K562 (cell line): ENCODE measurements around the gene RIT1. TPM values are rescaled to one million over a fixed set of nuclear protein-coding genes. Genes with fewer than 3 reads are reported as not detected.

Experiments
- ATF1 ChIP-seq, 2 experiments: fragments of 450-650 bp in 1 of 2; IDR thresholded peaks; 2 replicates each; pipeline ENCODE4 v1.6.1; 2016; ENCODE audit warnings: missing compliant biosample characterization in 1 of 2, missing genetic modification characterization in 1 of 2
- BRCA1 ChIP-seq, 2 experiments: fragments of 450-650 bp in 1 of 2; sonication (generic) in 1 of 2; formaldehyde crosslinking in 1 of 2; IDR thresholded peaks; 2 replicates each; pipeline versions ENCODE4 v1.5.0 to v1.6.1; 2017 to 2020; ENCODE audit warnings: mild to moderate bottlenecking in 1 of 2, missing genetic modification reagents in 1 of 2
- ELF1 ChIP-seq: fragments of 200-800 bp; sonication (Bioruptor generic); IDR thresholded peaks from 2 replicates; pipeline ENCODE4 v1.6.1; 2016; ENCODE audit warnings: missing genetic modification characterization, missing compliant biosample characterization
- NFYB ChIP-seq: IDR thresholded peaks from 2 replicates; pipeline ENCODE4 v1.6.1; 2011; ENCODE audit warnings: mild to moderate bottlenecking, moderate library complexity; ENCODE audit not compliant: insufficient read length; ENCODE audit errors: extremely low read depth
- NR2C2 ChIP-seq, 2 experiments: fragments of 200-800 bp in 1 of 2; sonication (Bioruptor generic) in 1 of 2; sonication (generic) in 1 of 2; formaldehyde crosslinking in 1 of 2; IDR thresholded peaks; 2 replicates each; pipeline versions ENCODE4 v1.6.1 to v1.8.0; 2016 to 2022; ENCODE audit warnings: mild to moderate bottlenecking in 1 of 2, missing compliant biosample characterization in 1 of 2, missing genetic modification characterization in 1 of 2, missing genetic modification reagents in 1 of 2
- NRF1 ChIP-seq, 2 experiments: fragments of 450-650 bp; IDR thresholded peaks in 1 of 2; conservative IDR thresholded peaks in 1 of 2; 2 replicates each; pipeline ENCODE4 v1.6.1; 2014; ENCODE audit warnings: mild to moderate bottlenecking in 2 of 2
- POLR2B ChIP-seq: fragments of 450-650 bp; IDR thresholded peaks from 2 replicates; pipeline ENCODE4 v1.6.1; 2018; ENCODE audit warnings: low read depth; ENCODE audit not compliant: partially characterized antibody
- POLR2G ChIP-seq: fragments of 200-400 bp; formaldehyde crosslinking; IDR thresholded peaks from 2 replicates; pipeline ENCODE4 v1.6.1; 2017; ENCODE audit warnings: low read depth, mild to moderate bottlenecking, antibody characterized with exemption, low read length, moderate library complexity
- RBFOX2 ChIP-seq: fragments of 200-400 bp; formaldehyde crosslinking; IDR thresholded peaks from 2 replicates; pipeline ENCODE4 v1.6.1; 2017; ENCODE audit warnings: low read depth, mild to moderate bottlenecking, low read length, moderate library complexity
- RNF2 ChIP-seq: sonication (generic); IDR thresholded peaks from 2 replicates; pipeline ENCODE4 v1.6.1; 2016
- SMAD1 ChIP-seq: fragments of 150-350 bp; IDR thresholded peaks from 2 replicates; pipeline ENCODE4 v1.6.1; 2014; ENCODE audit warnings: low read length, low read depth; ENCODE audit not compliant: partially characterized antibody
- TAF1 ChIP-seq: IDR thresholded peaks from 2 replicates; pipeline ENCODE4 v1.6.1; 2011; ENCODE audit warnings: mild to moderate bottlenecking, low read length, moderate library complexity; ENCODE audit not compliant: insufficient read depth, control insufficient read depth, severe bottlenecking; ENCODE audit errors: extremely low read depth
- TAF7 ChIP-seq: fragments of 450-650 bp; IDR thresholded peaks from 2 replicates; pipeline ENCODE4 v1.6.1; 2016; ENCODE audit warnings: missing genetic modification characterization, missing compliant biosample characterization
- ZFX ChIP-seq: sonication (generic); formaldehyde crosslinking; IDR thresholded peaks from 2 replicates; pipeline ENCODE4 v1.8.0; 2022; ENCODE audit warnings: mild to moderate bottlenecking, missing genetic modification reagents, moderate library complexity
- ZNF24 ChIP-seq: fragments of 450-650 bp; IDR thresholded peaks from 2 replicates; pipeline ENCODE4 v1.6.1; 2016
- ZNF436 ChIP-seq: fragments of 250-450, 450-650 bp; sonication (Bioruptor Pico); formaldehyde crosslinking; IDR thresholded peaks from 2 replicates; pipeline ENCODE4 v1.7.0; 2020; ENCODE audit warnings: mild to moderate bottlenecking
- polyA plus RNA-seq, 8 experiments: library from polyadenylated mRNA; depleted of rRNA in 4 of 8; stranded (reverse) in 5 of 8; unstranded in 3 of 8; fragments of >200 nt; fragmentation: Nextera tagmentation in 2 of 8; fragmentation: Illumina TruSeq in 1 of 8; extraction: Ambion mirVana in 2 of 8; extraction: Trizol in 1 of 8; gene quantifications; 2 replicates each; pipeline versions ENCODE4 v1.2.1 to v1.2.3, GENCODE V29; 2011 to 2014; ENCODE audit warnings: inconsistent platforms in 1 of 8, missing spikeins in 1 of 8
- total RNA-seq, 7 experiments: library from RNA; depleted of rRNA in 6 of 7; stranded (reverse); fragments of >200 nt in 6 of 7; fragmentation: Illumina TruSeq in 2 of 7; extraction: Trizol in 2 of 7; gene quantifications; 2 replicates each; pipeline versions ENCODE4 v1.2.1 to v1.2.3, GENCODE V29; 2011 to 2021; ENCODE audit warnings: low replicate concordance in 1 of 7
- TF ChIP-seq, protein P1 (sequence below), 3 experiments: IDR thresholded peaks in 2 of 3; conservative IDR thresholded peaks in 1 of 3; 2 replicates each; pipeline ENCODE4 v1.5.1; 2011 to 2012; ENCODE audit warnings: low read length in 3 of 3, mild to moderate bottlenecking in 3 of 3, control low read depth in 2 of 3, improper control_type of control experiment in 1 of 3, inconsistent platforms in 1 of 3, low read depth in 1 of 3, mixed read lengths in 1 of 3, moderate library complexity in 1 of 3; ENCODE audit not compliant: insufficient read depth in 2 of 3
- TF ChIP-seq, protein P2 (sequence below): sonication (generic); IDR thresholded peaks from 2 replicates; pipeline ENCODE4 v1.6.1; 2016
- TF ChIP-seq, protein P3 (sequence below): fragments of 450-650 bp; IDR thresholded peaks from 2 replicates; pipeline ENCODE4 v1.6.1; 2016; ENCODE audit warnings: missing biosample characterization, missing genetic modification characterization
- TF ChIP-seq, protein P4 (sequence below): fragments of 200-800 bp; sonication (Bioruptor generic); IDR thresholded peaks from 2 replicates; pipeline ENCODE4 v1.6.1; 2017; ENCODE audit warnings: missing genetic modification characterization, missing compliant biosample characterization

RIT1 gene
- total and polyA plus RNA-seq, 9 of the 15 experiments (the other 6 are each of a cell fraction or from before 2014, with no cell fraction given) = 13.5 to 57.6 (median 22.9) TPM

DNA sequence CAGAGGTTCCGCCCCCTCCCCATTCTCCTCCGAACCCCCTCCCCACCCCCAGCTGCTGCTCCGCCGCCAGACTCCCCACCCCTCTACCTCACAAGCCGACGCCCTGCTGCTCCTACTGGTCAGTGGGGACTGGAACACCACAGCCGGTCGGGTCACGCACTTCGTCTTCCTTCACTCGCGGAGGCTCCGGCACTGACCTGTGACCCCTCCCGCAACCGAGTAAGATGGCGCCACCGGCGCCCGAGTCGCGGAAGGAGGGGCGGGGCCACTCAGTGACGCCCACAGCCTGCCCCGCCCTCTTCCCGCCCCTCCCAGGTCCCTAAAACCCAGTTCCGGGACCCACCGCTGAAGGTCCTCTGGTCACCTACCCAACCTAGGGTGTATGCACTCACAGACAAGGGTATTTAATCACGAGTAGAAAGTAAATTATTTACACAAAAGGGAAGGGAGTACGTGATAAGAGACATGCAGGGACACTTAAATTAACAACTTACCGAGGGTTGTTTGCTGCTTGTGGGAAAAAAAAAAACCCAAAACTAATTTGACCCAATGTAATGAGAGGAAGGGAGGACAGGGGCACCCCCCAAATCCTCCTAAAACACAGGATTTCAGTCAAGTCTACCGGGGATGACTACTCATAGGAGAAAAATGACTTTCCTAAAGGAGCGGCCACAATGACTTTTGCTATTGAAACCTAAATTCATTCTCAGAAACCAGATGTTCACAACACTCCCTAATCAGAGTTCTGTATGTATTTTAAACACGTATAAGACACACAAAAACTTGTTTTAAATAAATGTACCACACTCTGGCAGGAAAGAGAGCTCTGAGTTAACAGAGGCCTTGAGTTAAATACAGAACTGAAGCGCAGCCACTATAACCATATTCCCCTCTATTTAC is at the start of gene RIT1 (continued):
- TF ChIP-seq, protein P1, sequence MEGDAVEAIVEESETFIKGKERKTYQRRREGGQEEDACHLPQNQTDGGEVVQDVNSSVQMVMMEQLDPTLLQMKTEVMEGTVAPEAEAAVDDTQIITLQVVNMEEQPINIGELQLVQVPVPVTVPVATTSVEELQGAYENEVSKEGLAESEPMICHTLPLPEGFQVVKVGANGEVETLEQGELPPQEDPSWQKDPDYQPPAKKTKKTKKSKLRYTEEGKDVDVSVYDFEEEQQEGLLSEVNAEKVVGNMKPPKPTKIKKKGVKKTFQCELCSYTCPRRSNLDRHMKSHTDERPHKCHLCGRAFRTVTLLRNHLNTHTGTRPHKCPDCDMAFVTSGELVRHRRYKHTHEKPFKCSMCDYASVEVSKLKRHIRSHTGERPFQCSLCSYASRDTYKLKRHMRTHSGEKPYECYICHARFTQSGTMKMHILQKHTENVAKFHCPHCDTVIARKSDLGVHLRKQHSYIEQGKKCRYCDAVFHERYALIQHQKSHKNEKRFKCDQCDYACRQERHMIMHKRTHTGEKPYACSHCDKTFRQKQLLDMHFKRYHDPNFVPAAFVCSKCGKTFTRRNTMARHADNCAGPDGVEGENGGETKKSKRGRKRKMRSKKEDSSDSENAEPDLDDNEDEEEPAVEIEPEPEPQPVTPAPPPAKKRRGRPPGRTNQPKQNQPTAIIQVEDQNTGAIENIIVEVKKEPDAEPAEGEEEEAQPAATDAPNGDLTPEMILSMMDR (IDR thresholded peaks at IDR 0.05 in 2 of 3, conservative IDR thresholded peaks at IDR 0.05 in 1 of 3; ENCODE audit: insufficient read depth in 2 of 3, low read depth in 1 of 3, low read length in 3 of 3) = peak in 1 of 3 experiments; percentile 12; a peak in 1 of 6 replicates
- no peak for TF ChIP-seq ATF1 (CRISPR knock-in tag; IDR thresholded peaks at IDR 0.05)
- peak; percentile 61 for TF ChIP-seq ATF1 (tag; IDR thresholded peaks at IDR 0.05)
- TF ChIP-seq NRF1 (conservative IDR thresholded peaks at IDR 0.05 in 1 of 2, IDR thresholded peaks at IDR 0.05 in 1 of 2) = peak; percentile 57; a peak in 3 of 4 replicates
- peak; percentile 87 for TF ChIP-seq NR2C2 (CRISPR knock-in tag; IDR thresholded peaks at IDR 0.05)
- peak; percentile 97 for TF ChIP-seq NR2C2 (tag; IDR thresholded peaks at IDR 0.05)
- TF ChIP-seq POLR2B = peak; percentile 76
- no peak for TF ChIP-seq BRCA1 (IDR thresholded peaks at IDR 0.05)
- TF ChIP-seq BRCA1 (CRISPR knock-in tag; IDR thresholded peaks at IDR 0.05) = no peak
- TF ChIP-seq ZFX (CRISPR knock-in tag) = no peak
- TF ChIP-seq ELF1 (tag) = peak; percentile 77
- TF ChIP-seq, protein P2, sequence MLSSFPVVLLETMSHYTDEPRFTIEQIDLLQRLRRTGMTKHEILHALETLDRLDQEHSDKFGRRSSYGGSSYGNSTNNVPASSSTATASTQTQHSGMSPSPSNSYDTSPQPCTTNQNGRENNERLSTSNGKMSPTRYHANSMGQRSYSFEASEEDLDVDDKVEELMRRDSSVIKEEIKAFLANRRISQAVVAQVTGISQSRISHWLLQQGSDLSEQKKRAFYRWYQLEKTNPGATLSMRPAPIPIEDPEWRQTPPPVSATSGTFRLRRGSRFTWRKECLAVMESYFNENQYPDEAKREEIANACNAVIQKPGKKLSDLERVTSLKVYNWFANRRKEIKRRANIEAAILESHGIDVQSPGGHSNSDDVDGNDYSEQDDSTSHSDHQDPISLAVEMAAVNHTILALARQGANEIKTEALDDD = peak; percentile 21; the same call in 1 of the 2 replicates
- TF ChIP-seq RNF2 = no peak
- TF ChIP-seq, protein P3, sequence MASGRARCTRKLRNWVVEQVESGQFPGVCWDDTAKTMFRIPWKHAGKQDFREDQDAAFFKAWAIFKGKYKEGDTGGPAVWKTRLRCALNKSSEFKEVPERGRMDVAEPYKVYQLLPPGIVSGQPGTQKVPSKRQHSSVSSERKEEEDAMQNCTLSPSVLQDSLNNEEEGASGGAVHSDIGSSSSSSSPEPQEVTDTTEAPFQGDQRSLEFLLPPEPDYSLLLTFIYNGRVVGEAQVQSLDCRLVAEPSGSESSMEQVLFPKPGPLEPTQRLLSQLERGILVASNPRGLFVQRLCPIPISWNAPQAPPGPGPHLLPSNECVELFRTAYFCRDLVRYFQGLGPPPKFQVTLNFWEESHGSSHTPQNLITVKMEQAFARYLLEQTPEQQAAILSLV (tag) = no peak
- TF ChIP-seq NFYB = no peak
- TF ChIP-seq ZNF436 (CRISPR knock-in tag) = peak; percentile 50; the same call in 1 of the 2 replicates
- peak; percentile 27 for TF ChIP-seq SMAD1
- TF ChIP-seq, protein P4, sequence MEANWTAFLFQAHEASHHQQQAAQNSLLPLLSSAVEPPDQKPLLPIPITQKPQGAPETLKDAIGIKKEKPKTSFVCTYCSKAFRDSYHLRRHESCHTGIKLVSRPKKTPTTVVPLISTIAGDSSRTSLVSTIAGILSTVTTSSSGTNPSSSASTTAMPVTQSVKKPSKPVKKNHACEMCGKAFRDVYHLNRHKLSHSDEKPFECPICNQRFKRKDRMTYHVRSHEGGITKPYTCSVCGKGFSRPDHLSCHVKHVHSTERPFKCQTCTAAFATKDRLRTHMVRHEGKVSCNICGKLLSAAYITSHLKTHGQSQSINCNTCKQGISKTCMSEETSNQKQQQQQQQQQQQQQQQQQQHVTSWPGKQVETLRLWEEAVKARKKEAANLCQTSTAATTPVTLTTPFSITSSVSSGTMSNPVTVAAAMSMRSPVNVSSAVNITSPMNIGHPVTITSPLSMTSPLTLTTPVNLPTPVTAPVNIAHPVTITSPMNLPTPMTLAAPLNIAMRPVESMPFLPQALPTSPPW (CRISPR knock-in tag) = peak; percentile 83
- TF ChIP-seq ZNF24 = no peak
- TF ChIP-seq TAF1 = peak; percentile 64
- no peak for TF ChIP-seq TAF7 (tag)
- TF ChIP-seq RBFOX2 = peak; percentile 88
- peak; percentile 93 for TF ChIP-seq POLR2G
